ENCODE data around the gene SPATS2L.

The SPATS2L gene

DNA sequence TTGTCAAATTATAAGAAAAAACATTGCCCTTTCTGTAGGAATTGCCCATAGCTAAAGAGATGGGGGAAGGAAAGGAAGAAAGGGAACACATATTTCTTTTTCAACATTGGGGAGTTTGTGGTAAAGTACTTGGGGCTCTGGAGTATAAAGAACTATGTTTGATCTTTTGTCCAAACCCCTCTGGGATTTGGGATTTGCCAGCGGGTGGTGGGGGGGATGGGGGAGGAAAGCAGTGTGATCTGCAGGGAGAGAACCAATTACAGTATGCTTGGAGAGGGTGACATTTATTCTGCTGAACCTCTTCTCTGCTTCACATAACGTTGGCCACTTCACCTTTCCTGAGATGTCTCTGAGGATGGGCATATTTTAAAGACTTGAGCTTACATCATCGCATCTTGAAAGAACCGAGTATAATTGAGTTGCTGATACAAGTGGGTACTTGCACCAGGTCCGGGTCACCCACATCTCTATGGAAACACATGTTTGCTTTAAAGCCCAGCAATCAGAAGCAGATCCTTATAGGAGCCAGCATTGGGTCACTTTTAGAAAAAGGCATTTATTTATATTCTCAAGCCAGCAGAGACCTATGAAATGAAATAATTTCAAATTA, 73.1 kb downstream of the SPATS2L start:
- DNase-seq: no peak

DNA sequence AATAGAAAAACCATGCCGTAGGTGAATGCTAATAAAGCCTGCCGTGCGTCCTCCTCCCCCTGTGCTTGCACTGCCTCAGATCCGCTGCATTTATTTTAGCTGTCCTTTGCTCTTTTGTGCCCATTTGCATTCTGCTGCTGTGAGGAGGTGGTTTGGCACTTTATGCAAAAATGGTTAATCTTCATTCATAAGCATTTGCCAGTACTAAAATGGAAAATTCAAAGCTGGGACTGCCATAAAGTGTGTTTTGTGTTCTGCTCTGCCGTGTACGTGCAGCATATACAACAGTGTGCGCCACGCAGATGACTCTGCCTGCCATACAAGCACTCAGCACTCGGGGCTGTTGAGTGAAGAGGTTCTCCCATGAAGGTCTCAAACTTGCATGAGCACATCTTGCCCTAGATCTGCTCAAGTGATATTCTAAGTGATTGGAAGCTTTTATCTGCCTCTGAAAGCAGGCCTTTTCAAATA, 73.6 kb downstream of the SPATS2L start:
- no peak for DNase-seq

DNA sequence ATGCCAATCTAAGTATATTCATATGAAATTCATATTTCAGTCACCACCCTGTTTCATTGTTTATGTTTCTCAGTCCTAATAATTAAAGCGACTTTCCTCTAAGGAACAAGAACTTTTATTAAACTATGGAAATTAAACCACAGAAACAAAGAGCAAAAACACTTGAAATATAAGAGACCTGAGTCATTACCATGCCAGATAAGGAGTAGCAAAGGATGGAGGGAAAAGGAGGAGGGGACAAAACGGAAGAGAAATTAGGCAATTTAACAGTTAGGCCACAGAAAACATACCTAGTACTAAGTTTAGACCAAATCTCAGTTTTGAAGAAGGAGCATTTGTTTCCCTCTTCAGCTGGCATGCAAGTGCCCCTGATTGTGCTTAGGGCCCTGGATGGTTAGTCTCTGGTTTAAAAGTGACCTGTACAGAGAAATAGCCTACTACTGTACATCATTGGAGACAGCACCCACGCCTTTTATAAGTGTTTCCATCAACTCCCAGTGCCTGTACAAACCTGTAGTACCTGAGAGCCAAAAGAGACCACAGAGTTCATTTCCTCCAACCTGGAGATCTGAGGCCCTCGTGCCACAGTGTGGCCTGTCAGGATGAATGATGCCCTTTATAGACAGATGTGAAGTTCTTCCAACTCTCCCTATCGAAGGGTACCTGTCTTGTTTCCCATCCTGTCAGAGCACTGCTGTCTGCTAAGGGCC, 74.5 kb downstream of the SPATS2L start:
- no peak for DNase-seq

DNA sequence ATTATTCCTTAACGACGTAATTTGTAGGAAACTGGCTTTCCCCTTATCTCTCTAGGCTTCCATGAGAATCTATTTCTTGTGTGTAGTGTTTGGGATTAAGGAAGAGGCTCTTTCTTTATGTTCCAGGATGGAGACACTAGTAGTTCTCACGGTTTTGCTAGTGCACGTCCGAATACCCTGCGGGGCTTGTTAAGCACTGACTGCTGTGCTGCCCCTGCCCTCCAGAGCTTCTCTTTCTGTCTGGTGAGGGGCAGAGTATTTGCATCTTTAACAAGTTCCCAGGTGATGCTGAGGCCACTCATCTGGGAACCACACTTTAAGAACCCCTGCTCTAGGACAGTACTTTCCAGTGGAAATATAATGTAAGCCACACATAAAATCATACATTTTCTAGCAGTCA, 76.4 kb downstream of the SPATS2L start:
- DNase-seq: no peak

DNA sequence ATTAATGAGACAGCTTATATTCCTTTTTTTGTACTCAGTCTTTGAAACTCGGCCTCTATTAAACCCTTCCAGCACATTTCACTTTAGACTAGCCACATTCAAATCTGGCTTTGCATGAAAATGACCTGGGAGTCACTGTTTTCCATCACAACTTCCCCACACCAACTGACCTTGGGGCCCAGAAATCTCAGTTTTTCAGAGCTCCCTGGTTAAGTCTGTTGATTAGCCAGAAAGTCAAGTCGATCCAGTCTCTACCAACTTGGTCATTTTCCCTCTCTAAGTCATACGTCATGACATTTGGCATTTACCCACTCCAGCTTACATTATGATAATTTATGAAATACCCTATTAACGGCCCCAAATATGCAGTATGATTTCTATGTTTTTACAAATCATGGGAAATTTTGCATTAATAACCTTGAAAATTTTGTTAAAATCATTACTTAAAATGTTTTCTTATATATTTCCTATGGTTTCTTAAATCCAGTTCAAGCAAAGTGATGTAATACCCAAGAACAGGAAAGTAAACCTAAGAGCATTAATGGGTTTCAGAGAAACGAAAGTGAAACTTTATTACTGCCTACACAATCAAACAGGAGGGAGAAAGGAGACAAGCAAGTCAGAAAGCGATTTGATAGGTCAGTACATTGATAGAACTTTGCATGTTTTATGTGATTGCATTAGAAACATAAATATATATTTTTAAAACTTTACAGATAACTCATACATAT, 77.1 kb downstream of the SPATS2L start:
- DNase-seq: no peak

DNA sequence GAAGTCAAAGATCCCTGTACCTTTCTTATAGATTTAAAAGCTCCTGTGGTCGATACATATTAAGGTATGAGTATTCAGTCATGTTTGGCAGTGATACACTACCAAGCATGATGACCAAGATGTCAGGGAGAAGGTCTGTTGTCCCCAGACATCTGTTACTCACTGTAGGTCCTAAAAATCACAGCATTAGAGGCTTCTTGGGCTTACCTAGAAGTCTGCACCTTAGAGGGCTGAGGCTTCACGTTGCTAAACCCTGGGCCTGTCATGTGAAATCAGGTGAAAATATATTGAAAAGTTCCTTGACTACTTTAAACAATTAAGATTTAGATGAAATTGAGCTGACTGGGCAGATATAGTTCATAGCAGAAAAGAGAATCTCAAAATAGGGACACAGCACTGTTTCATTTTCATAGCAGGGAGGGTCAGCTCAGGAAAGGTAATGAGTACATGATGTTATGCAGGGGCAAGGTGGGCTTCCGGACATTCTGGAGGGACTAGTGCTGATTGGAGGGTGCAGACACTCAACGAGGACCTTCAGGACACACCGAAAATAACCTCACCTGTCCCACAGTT, 78.7 kb downstream of the SPATS2L start:
- DNase-seq: no peak

DNA sequence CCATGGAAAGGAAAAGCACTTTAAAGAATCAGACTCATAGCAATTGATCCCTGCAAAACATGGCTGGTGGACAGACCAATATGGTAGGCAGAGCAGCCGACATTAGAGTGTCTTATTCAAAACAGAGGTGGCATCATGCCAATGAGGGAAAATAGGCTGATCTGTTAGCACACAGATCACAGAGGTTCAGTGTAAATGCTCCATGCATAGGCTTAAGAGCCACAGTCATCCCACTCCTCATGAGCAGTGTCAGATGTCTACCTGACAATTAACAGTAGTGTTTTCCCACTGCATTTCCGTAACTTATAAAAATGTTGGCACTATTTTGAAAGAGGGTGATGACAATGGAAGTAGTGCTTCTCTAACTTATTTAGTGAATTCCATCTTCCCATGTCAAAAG, 86.7 kb downstream of the SPATS2L start:
- no peak for DNase-seq

DNA sequence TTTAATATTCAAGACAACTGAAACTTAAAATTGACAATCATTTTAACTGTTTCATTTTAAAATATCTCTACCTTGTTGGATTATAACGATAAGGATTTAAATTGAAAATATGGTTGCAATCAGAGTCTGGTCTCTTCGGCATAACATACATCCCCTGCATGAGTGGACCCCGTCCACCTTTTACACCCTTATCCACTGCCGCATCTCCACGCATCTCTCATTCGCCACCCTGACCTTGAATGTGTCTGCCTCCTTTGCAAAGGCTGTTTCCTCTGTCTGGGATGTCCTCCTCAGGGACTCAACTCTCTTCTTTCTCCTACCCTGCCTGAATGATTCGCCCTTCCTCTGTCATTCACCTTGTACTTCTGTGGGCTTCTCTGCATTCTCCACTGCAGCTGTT, 87.6 kb downstream of the SPATS2L start:
- DNase-seq: no peak

DNA sequence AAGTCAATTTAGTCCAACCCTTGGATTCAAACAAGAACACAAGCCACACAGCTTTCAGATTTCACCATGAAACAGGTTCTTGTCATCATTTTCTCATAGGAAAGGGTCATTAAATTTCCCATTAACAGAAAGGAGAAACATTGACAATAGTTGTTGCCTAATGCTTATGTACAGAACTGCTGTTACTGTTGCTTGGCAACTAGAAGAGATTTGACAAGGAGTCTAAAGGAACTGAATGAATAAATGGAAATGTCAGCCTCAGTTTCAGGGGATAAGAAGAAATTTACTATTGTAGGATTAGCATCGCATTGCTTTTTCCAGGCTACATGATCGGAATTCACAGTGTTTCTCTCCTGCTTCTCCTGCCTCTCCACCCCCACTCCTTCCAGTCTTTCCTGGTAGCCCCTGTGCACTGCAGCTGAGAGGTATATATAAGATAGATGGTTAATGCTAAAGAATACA, 90.3 kb downstream of the SPATS2L start:
- no peak for DNase-seq

DNA sequence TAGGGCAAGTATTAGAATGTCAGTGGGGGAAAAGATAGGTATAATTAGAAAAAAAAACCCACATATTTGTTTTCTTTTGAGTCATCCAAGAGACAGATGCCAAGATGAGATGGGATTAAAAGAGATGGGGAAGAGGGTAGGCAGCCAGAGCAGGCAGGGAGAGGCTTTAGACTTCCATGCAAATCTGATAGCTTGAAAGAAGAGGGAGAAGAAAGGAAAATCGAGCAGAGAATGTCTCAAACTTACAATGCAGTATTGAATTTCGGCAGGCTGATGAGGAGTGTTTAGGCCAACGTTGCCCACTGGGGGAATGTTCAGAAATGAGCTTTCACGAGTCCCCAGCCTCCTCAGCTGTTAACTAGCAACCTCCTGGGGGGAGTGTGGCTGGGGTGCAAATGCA, 91.3 kb downstream of the SPATS2L start:
- no peak for DNase-seq

DNA sequence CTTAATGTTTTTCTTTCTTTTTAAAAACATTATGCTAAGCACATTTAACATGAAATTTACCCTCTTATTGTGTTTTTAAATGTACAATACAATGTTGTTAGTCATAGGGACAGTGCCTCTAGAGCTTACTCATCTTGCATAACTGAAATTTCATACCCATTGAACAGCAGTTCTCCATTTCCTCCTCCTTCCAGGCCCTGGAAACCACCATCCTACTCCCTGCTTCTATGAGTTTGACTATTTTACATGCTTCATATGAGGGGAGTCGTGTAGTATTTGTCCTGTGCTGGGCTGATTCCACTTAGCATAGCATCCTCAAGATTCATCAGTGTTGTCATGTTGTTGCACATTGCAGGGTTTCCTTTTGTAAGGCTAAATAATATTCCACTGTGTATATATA, 92.6 kb downstream of the SPATS2L start:
- no peak for DNase-seq

DNA sequence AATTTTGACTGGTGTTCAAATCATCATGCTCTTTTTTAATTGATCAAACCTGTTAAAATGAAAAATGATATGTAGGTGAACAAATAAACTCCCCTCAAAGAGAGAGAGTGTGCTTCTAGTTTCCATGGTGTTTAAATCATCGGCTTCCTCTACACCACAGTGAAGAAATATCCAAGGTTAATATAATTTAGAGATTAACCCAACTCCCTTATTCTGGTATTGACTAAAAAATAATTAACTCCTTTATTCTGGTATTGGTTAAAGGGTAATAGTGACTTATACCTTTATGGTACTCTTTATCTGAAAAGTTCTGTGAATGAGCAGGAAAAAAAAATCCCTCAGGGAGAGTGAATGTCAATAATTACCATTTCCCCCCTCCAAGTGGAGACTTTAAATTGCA, 93.1 kb downstream of the SPATS2L start:
- DNase-seq: no peak

DNA sequence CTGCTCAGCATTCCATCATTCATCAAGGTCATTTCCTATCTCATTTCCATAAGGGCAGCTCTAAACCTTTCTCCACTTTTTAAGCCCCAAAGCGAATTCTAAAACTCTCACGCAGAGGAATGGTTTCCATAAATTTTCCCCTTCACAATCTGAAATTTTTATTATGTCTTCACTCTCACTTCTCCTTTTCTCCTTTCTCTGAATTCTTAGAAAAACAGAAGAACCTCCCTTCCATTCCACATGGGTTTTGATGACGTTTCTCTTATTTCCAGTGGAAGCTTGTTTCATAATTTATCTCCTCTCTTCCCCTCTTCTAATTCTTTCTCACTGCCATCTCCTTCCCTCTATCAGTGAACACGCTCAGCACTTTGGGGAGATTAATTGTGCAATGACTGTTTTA, 97.3 kb downstream of the SPATS2L start:
- no peak for DNase-seq

DNA sequence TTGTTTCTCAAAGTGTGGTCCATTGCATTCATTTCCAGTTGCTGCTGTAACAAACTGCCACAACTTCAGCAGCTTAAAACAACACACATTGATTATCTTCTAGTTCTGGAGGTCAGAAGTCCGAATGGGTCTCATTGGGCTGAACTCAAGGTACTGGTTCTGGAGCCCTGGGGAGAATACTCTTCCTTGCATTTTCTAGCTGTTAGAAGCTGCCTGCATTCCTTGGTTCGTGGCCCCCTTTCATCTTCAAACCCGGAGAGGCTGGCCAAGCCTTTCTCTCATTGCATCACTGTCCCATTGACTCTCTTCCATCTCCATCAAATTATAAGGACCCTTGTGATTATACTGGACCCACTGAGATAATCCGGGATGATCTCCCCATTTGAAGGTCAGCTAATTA, 98.1 kb downstream of the SPATS2L start:
- no peak for DNase-seq

DNA sequence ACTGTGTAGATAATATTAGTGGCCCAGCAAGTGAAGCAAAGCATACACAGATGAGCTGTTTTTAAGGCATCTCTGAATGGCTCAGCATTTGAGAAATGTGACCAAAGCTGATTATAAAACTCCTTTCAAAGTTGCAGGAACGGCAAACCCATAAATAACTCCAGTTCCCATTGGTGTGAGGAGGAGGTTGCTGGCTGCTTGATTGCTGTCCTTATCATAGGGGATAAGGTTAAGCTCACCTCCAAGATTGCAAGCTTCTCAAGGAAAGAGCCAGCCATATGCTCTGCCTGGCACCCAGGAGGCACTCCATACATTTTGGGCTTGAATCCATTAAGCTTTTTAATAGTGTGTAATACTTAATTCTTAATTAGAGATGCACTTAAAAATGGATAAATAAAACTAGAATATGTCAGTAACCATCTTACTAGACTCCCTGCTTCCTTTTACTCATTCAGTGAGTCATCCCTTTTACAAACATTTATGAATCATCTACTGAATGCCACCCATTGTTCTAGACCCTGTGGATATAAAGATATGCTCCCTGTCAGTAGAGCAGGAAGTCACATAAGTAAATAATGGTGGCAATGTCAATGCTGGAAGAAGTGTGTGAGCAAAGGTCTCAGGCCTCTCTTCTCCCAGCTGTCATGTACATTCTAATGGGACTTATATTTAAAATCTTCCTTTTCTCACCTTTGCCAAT, 99.3 kb downstream of the SPATS2L start:
- DNase-seq: no peak

DNA sequence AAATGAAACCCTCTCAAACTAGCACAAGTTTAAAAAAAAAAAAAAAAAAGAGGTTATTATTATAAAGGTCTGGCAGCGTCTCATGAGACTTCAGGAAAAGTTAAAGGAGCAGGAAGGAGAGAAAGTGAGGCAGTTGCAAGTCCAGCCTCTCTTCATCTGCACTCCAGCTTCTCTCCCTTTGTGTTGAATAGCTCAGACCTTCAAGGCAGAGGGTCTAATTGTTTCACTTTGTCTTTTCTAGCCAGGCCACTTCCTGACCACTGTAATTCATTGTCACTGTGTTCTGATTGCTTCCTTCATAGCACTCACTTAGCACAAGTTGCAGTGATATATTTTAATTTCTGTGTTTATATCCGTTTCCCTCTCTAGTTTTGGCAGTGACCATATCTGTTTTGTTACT, 99.9 kb downstream of the SPATS2L start:
- no peak for DNase-seq

DNA sequence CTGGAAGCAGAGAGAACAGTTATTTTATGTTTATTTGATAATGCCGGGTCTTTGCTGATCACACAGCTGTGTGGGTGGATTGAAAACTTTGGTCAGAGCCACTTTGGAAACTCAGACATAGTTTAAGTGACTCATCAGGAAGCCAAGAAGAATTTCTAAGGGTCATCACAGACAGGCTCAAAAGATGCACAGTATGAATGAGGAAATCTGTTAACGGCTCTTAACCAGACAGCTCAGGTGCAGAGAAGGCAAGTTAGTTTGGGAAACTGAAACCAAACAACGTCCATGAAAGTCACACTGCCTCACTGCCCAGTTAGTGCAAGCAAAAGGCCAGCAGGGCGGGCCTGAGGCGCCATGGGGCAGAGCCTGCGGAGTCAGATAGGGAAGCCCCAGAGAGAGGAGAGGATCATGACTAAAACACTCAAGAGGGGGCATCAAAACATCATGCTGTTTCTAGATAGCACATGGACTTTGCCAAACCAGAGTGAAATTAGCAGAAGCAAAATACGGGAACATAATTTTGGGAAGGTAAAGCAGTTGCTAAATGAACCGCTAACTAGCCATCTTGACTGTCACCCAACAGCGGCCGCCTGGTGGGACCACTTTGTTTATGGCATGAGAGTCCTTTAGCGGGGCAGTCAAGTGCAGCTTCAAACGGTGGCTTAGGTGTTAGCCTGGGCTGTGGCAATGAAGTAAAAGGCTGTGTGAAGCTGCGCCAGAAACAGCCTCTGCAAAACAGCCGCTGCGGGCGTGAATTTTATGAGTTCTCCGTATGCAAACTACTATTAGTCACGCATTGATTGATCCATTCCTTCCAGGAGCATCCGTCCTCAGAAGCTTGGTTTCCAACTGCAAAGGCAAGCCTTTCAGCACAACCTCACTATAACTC, 102.2 kb downstream of the SPATS2L start:
- DNase-seq: no peak

DNA sequence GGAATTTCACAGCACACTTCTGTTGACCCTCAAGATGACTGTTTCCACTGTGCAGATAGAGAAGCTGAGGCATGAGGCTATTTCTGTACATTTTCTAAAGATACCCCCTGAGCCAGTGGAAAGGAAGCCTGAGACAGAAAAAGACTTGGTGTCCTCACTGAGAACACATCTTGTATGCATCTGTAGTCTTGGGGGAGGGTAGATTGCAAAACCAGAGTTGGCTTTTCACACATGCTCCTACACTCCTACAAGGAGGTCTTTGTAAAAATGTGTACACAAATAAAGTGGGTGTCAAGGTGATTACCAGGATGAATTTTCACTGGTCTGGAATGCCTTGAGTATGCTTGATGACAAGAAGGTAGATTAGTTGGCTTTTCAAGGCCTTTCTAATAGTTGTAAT, 105.3 kb downstream of the SPATS2L start:
- no peak for DNase-seq

DNA sequence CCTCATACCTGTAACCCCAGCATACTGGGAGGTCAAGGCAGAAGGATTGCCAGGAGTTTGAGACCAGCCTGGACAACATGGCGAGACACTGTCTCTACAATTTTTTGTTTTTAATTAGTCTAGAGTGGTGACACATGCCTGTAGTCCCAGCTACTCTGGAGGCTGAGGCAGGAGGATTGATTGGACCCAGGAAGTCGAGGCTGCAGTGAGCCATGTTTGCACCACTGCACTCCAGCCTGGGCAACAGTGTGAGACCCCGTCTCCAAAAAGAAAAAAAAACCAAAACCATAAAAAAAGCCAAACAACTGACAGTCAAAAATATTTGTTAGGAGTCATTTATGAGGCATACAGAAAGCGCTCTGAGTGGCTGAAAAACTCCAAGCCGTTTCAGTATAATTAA, 107.9 kb downstream of the SPATS2L start:
- DNase-seq: no peak

DNA sequence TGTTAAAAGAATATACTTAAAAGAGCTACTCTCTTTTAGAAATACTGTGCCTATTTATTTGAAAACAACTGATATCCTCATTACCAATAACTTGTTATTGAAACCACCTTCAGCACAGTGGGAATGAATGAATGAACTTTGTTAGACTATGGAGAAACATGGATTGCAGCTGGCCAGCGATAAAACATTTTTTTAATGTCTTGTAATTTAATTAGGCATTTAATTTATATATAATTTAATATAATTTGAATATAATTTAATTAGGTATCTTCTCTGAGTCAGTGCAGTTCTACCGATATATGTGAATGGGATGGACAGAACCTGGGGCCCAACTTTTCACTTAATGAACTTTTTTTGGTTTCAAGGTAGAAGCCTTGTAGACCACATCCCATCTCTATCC, 109.0 kb downstream of the SPATS2L start:
- DNase-seq: no peak

DNA sequence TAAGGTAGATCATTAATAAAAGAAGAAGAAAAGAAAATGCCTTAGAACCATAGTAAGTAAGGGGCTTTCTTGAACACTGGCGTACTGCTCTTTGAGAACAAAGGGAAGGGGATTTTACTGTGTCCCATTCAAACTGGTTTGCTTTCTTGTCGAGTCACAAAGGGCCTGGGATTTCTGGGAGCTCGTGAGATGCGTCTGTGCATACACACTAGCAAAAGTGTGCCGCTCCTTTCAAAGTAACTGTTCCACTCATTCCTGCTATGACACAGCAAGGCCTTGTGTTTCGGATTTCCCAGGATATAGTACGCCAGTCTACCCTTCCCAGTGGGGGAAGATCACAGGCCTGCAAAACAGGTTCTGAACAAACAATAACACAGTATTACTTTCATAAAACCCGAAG, 110.4 kb downstream of the SPATS2L start:
- DNase-seq: no peak

DNA sequence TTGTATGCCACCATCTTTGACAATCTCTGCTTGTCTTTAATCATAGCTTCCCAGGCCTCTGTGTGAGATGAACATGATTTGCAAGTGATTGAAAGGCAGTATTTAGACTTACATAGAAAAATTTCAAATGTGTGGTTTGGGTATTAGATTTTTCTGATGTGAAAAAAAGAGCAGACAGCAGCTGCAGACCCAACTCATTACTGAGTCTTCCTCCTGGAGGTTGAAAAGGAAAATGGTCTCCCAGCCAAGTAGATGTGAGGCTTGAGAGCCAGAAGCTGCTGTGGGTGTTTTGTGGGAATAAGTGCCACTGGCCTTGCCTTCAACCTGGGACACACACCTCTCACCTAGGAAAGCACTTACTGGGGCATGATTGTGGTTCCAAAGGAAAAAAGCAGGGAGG, 110.9 kb downstream of the SPATS2L start:
- no peak for DNase-seq
